Measurements from ENCODE around the gene ZNF28. TPM values are rescaled to one million over a fixed set of nuclear protein-coding genes. Genes with fewer than 3 reads are reported as not detected.

The ZNF28 gene
- total and polyA plus RNA-seq, 10 of the 15 experiments (the other 5 are each of a cell fraction or from before 2014, with no cell fraction given), result 5.9 to 31.1 (median 15.3) TPM

- Histone ChIP-seq H3K4me1 (ENCODE audit: control insufficient read depth, insufficient read depth, low read length) (no peaks in the 10 kb centered on the region), H3K9ac (ENCODE audit: control insufficient read depth, insufficient read depth, low read length) (no peak overlapping the region), H3K27ac (ENCODE audit: control insufficient read depth, insufficient read depth) (no peak overlapping the region), H3K4me2 (ENCODE audit: control insufficient read depth, insufficient read depth) (no peak overlapping the region), H2AFZ (ENCODE audit: control insufficient read depth, low read depth, low read length) (no peak overlapping the region), H3K36me3 (ENCODE audit: control insufficient read depth in 2 of 2, insufficient read depth in 2 of 2, low read length in 1 of 2) (no peaks in the 10 kb centered on the region; a peak in 2 of 4 replicates), H3K79me2 (ENCODE audit: control insufficient read depth, insufficient read depth, low read length) (no peaks in the 10 kb centered on the region), H3K4me3 (no peak overlapping the region), H3K27me3 (replicated peaks in 1 of 2; ENCODE audit: control insufficient read depth in 2 of 2, insufficient read depth in 2 of 2, low read length in 1 of 2) (no peaks in the 10 kb centered on the region), H3K9me3 (replicated peaks; ENCODE audit: control insufficient read depth, insufficient read depth, low read length) (peaks cover 5% of the 10 kb centered on the region; the same call in 1 of the 3 replicates), H4K20me1 (ENCODE audit: control insufficient read depth, insufficient read depth) (no peaks in the 10 kb centered on the region)
- SMC1A ChIA-PET (ENCODE audit: uncharacterized antibody, unreplicated experiment), result no interaction called here
- intact Hi-C loops (cut with micrococcal nuclease; ENCODE audit: unreplicated experiment), result no loop called here
- POLR2A ChIA-PET, result no interaction called here
- RAD21 ChIA-PET (ENCODE audit: unreplicated experiment), result no interaction called here
- BruUV-seq (replicated peaks), result no TSS peak
- peak; percentile 68 for ATAC-seq
- CTCF ChIA-PET, result no interaction called here
- WGBS (ENCODE audit: insufficient coverage, insufficient replicate concordance, low lambda C conversion rate, missing lambda C conversion rate), result 16% methylated on average over 3 of the region's 3 CpGs
- no peak for FAIRE-seq
- peak; percentile 5 for DNase-seq (ENCODE audit: low read depth, low spot score)
- in situ Hi-C loops (cut with MboI), result no loop called here
- TF ChIP-seq CEBPZ (IDR thresholded peaks at IDR 0.05; ENCODE audit: low read depth, low read length) (no peak), BMI1 (IDR thresholded peaks at IDR 0.05; ENCODE audit: borderline replicate concordance) (no peak), IKZF2 (IDR thresholded peaks at IDR 0.05) (peak; percentile 70 to 72; a peak in 3 of 4 replicates), NBN (IDR thresholded peaks at IDR 0.05) (0 out of 2 replicates have a peak, but pooled peaks have one; percentile 19), TCF12 (IDR thresholded peaks at IDR 0.05; ENCODE audit: low read depth, low read length) (no peak), SUZ12 (IDR thresholded peaks at IDR 0.05; ENCODE audit: unreplicated experiment) (no peak), NR2F1 (conservative IDR thresholded peaks at IDR 0.05) (peak; percentile 78), ZNF207 (IDR thresholded peaks at IDR 0.05; ENCODE audit: borderline replicate concordance) (no peak), MYB (IDR thresholded peaks at IDR 0.05; ENCODE audit: borderline replicate concordance, low read depth, low read length) (no peak), SMARCA5 (IDR thresholded peaks at IDR 0.05) (no peak), RUNX3 (IDR thresholded peaks at IDR 0.05; ENCODE audit: low read length) (peak; percentile 85), JUND (IDR thresholded peaks at IDR 0.05; ENCODE audit: low read depth, low read length) (0 out of 2 replicates have a peak, but pooled peaks have one; percentile 13), MTA3 (IDR thresholded peaks at IDR 0.05; ENCODE audit: borderline replicate concordance, low read length) (no peak), ATF7 (IDR thresholded peaks at IDR 0.05; ENCODE audit: low read depth) (0 out of 2 replicates have a peak, but pooled peaks have one; percentile 34), EGR1 (IDR thresholded peaks at IDR 0.05; ENCODE audit: borderline replicate concordance in 1 of 2, low read depth in 2 of 2, low read length in 2 of 2) (peak in 1 of 2 experiments; percentile 46; a peak in 1 of 3 replicates), RAD21 (IDR thresholded peaks at IDR 0.05; ENCODE audit: insufficient read depth, low read depth, low read length) (no peak), EP300 (IDR thresholded peaks at IDR 0.05; ENCODE audit: borderline replicate concordance in 1 of 2, control insufficient read depth in 1 of 2, low read depth in 2 of 2, low read length in 2 of 2) (0 out of 4 replicates have a peak, but pooled peaks of 1 of the 2 experiments have one; percentile 21), KLF5 (IDR thresholded peaks at IDR 0.05; ENCODE audit: partially characterized antibody) (no peak), MTA2 (IDR thresholded peaks at IDR 0.05; ENCODE audit: low read depth) (peak; percentile 42; the same call in 1 of the 2 replicates), MEF2B (IDR thresholded peaks at IDR 0.05; ENCODE audit: partially characterized antibody, poor library complexity, severe bottlenecking) (peak; percentile 61), ZNF384 (IDR thresholded peaks at IDR 0.05; ENCODE audit: borderline replicate concordance, low read depth, low read length) (peak; percentile 53; the same call in 1 of the 2 replicates)
Observed at GRCh38 chr19:52778811-52779210, 42.6 kb downstream of the ZNF28 start.
